T-cell (primary cell): Measurements from ENCODE around the gene SORL1. TPM values are rescaled to one million over a fixed set of nuclear protein-coding genes. Genes with fewer than 3 reads are reported as not detected.
A peak's percentile ranks its signal among the peaks of the same experiment; 100 is the strongest.

ENCODE experiments used
- ATAC-seq, 4 experiments: fragments of 200-7000 bp in 3 of 4; fragments of 150-1000 bp in 1 of 4; cut with Tn5 transposase; replicated peaks in 1 of 4; 1 replicate in 3 of 4; 2 replicates in 1 of 4; pipeline ENCODE4 v1.10.0; 2021; ENCODE audit warnings: moderate library complexity in 3 of 4, mild to moderate bottlenecking in 2 of 4, moderate number of reproducible peaks in 1 of 4
- CTCF ChIA-PET, 2 donors: fragments of 300-600 bp; sonication (Branson Sonifier 250); formaldehyde crosslinking; loops; one replicate each; lab custom pipeline; 2022; ENCODE audit warnings: antibody characterized with exemption in 2 of 2; lab: Charles Lee
- POLR2A ChIA-PET, 2 donors: fragments of 300-600 bp; sonication (Branson Sonifier 250); formaldehyde crosslinking; loops; one replicate each; lab custom pipeline; 2022; ENCODE audit warnings: antibody characterized with exemption in 2 of 2; lab: Charles Lee
- DNase-seq, 35 experiments: peaks; one replicate each; pipeline versions ENCODE4 v3.0.0 to v3.0.0-alpha.2; 2013 to 2023
- H3K27ac ChIP-seq: one replicate; pipeline ENCODE4 v1.5.1; 2013; ENCODE audit warnings: low read length
- H3K27me3 ChIP-seq, 2 experiments: replicated peaks in 1 of 2; 1 replicate in 1 of 2; 2 replicates in 1 of 2; pipeline versions ENCODE4 v1.6.1 to v1.7.0; 2013; ENCODE audit warnings: low read length in 1 of 2, mixed read lengths in 1 of 2; ENCODE audit not compliant: control insufficient read depth in 2 of 2, insufficient read depth in 2 of 2; ENCODE audit errors: extremely low read depth in 1 of 2
- H3K36me3 ChIP-seq, 2 donors: 1 replicate in 1 of 2; 2 replicates in 1 of 2; pipeline versions ENCODE4 v1.6.1 to v1.7.0; 2013; ENCODE audit warnings: low read length in 1 of 2; ENCODE audit not compliant: control insufficient read depth in 2 of 2, insufficient read depth in 1 of 2; ENCODE audit errors: extremely low read depth in 1 of 2
- H3K4me1 ChIP-seq, 2 experiments: 1 replicate in 1 of 2; 2 replicates in 1 of 2; pipeline versions ENCODE4 v1.6.1 to v1.7.0; 2013; ENCODE audit warnings: low read length in 2 of 2, mixed read lengths in 1 of 2; ENCODE audit not compliant: insufficient read depth in 2 of 2, control insufficient read depth in 1 of 2; ENCODE audit errors: extremely low read depth in 1 of 2
- H3K4me3 ChIP-seq, 2 donors: 1 replicate in 1 of 2; 2 replicates in 1 of 2; pipeline versions ENCODE4 v1.5.1 to v1.7.0; 2013; ENCODE audit warnings: mild to moderate bottlenecking in 2 of 2, low read length in 1 of 2, moderate library complexity in 1 of 2; ENCODE audit not compliant: control insufficient read depth in 1 of 2; ENCODE audit errors: extremely low read depth in 1 of 2
- H3K9me3 ChIP-seq: 2 replicates; pipeline ENCODE4 v1.7.0; 2013
- H3K27ac Mint-ChIP-seq, 2 donors: one replicate each; pipeline ENCODE4 v1.8.0; 2020 to 2021; ENCODE audit warnings: mild to moderate bottlenecking in 2 of 2, mixed read lengths in 2 of 2
- H3K27me3 Mint-ChIP-seq, 2 donors: one replicate each; pipeline ENCODE4 v1.8.0; 2021 to 2022; ENCODE audit warnings: mixed read lengths in 2 of 2
- H3K36me3 Mint-ChIP-seq: one replicate; pipeline ENCODE4 v1.8.0; 2021; ENCODE audit warnings: mixed read lengths
- H3K4me1 Mint-ChIP-seq, 3 donors: one replicate each; pipeline ENCODE4 v1.8.0; 2020 to 2022; ENCODE audit warnings: mixed read lengths in 3 of 3, mild to moderate bottlenecking in 1 of 3
- H3K4me3 Mint-ChIP-seq, 3 donors: one replicate each; pipeline ENCODE4 v1.8.0; 2020 to 2022; ENCODE audit warnings: mild to moderate bottlenecking in 3 of 3, mixed read lengths in 3 of 3, moderate library complexity in 3 of 3
- H3K9me3 Mint-ChIP-seq, 3 donors: one replicate each; pipeline ENCODE4 v1.8.0; 2020 to 2022; ENCODE audit warnings: mixed read lengths in 3 of 3
- WGBS: methylation state at CpG from one replicate; pipeline ENCODE4 v1.1.5; 2013; ENCODE audit warnings: missing lambda C conversion rate; ENCODE audit not compliant: insufficient coverage; 5-methylcytosine and 5-hydroxymethylcytosine counted together
- total RNA-seq, 35 experiments: library from RNA in 6 of 35; stranded (reverse) in 6 of 35; fragments of 120-200 nt in 1 of 35; gene quantifications; one replicate each; pipeline versions ENCODE4 v1.2.1 to v1.2.4 and lab custom pipeline; 2013 to 2026

Gene SORL1
- total RNA-seq, 5 donors from 2014 or later (not counting 1 experiment from before 2014, with no cell fraction given), result 361 to 422 (median 392) TPM

- Mint-ChIP-seq H3K4me1 (peaks cover 38 to 49% (median 43%) of the 10 kb centered on the region in 3 donors), H3K27ac (no peak overlapping the region), H3K36me3 (no peaks in the 10 kb centered on the region), H3K27me3 (peaks cover 0 to 5% of the 10 kb centered on the region in 2 donors), H3K9me3 (no peaks in the 10 kb centered on the region), H3K4me3 (peak overlapping the region in 1 of 3 donors; percentile 40)
- H3K9me3 ChIP-seq, result no peaks in the 10 kb centered on the region
- H3K27ac ChIP-seq, result no peak overlapping the region
- H3K4me1 ChIP-seq, result peaks cover 8 to 32% of the 10 kb centered on the region in 2 experiments
- POLR2A ChIA-PET, result interaction anchor here (0.8 kb wide), 2 partner anchors 163 to 1548 kb away, joined by 3 to 4 read pairs; no protein-coding TSS in a partner anchor
- no peak overlapping the region for H3K4me3 ChIP-seq
- 94% methylated on average over 6 of the region's 8 CpGs for WGBS
- no peaks in the 10 kb centered on the region for H3K36me3 ChIP-seq
- ATAC-seq (no peak), DNase-seq (no peak)
- peaks cover 0 to 7% of the 10 kb centered on the region in 2 experiments for H3K27me3 ChIP-seq
- CTCF ChIA-PET, result interaction anchor here in 1 of 2 donors (1.1 kb wide), 1 partner anchor 351 kb away, joined by 3 read pairs; no protein-coding TSS in a partner anchor
Measured at GRCh38 chr11:121654259-121654842, 202.2 kb downstream of the SORL1 start.

DNA sequence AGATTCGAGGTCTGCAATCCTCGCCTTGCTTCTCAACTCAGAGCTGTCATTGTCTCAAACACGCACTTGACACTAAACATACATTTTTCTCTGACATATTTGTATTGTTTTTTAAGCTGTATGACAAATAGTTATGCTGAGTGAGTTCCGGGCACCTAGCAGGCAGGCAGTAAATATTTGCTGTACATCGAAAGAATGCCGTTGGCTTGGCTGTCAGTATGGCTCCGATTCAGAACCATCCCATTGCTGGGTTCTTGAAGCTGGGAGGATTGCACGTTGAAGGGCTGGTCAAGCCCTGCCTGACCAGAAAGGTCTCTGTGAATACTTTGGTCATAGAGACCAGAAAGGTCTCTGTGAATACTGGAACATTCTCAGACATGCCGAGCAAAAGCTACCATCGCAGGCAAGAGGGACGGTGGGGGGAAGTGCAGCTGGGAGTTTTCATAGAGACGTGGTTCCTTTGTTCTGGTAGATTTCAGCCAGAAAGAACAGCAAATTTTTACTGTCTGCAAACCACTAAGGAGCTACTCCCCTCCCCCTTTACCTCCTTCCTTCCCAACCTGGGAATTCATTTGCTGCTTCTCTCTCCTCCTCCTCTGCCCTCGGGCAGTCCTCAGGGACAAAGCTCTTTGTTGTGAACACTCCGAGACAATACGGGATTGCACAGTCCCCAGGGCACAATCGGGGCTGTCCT, 202.9 kb downstream of the SORL1 start:
- H3K27ac ChIP-seq, result no peak overlapping the region
- H3K4me1 Mint-ChIP-seq, result peaks cover 31 to 43% (median 37%) of the 10 kb centered on the region in 3 donors
- WGBS, result 30% methylated on average over 11 of the region's 16 CpGs
- DNase-seq (peak in 1 of 35 experiments; percentile 9), ATAC-seq (no peak)
- no peaks in the 10 kb centered on the region for H3K36me3 Mint-ChIP-seq
- no peaks in the 10 kb centered on the region for H3K36me3 ChIP-seq
- peak overlapping the region; percentile 48 to 60 for H3K4me3 ChIP-seq
- H3K4me1 ChIP-seq, result peaks cover 8 to 30% of the 10 kb centered on the region in 2 experiments
- no peaks in the 10 kb centered on the region for H3K9me3 Mint-ChIP-seq
- CTCF ChIA-PET, result interaction anchor here (0.6 to 1.5 kb wide), 7 partner anchors 11 to 915 kb away, joined by 3 to 8 read pairs (median 3); no protein-coding TSS in a partner anchor
- peak overlapping the region; percentile 75 to 78 (median 78) for H3K4me3 Mint-ChIP-seq
- H3K27me3 Mint-ChIP-seq, result peaks cover 0 to 5% of the 10 kb centered on the region in 2 donors
- POLR2A ChIA-PET, result interaction anchor here in 1 of 2 donors (0.8 kb wide), 1 partner anchor 1549 kb away, joined by 4 read pairs; no protein-coding TSS in a partner anchor
- H3K9me3 ChIP-seq, result no peaks in the 10 kb centered on the region
- H3K27ac Mint-ChIP-seq, result no peak overlapping the region
- peaks cover 0 to 7% of the 10 kb centered on the region in 2 experiments for H3K27me3 ChIP-seq

- 0% methylated on average over 31 of the region's 44 CpGs for WGBS
- H3K9me3 ChIP-seq, result no peaks in the 10 kb centered on the region
- Mint-ChIP-seq H3K4me3 (peak overlapping the region; percentile 75 to 78 (median 78)), H3K27ac (peak overlapping the region; percentile 45 to 78), H3K9me3 (no peaks in the 10 kb centered on the region), H3K27me3 (peaks cover 0 to 5% of the 10 kb centered on the region in 2 donors), H3K36me3 (no peaks in the 10 kb centered on the region), H3K4me1 (peaks cover 24 to 36% (median 29%) of the 10 kb centered on the region in 3 donors)
- no peaks in the 10 kb centered on the region for H3K36me3 ChIP-seq
- POLR2A ChIA-PET, result no interaction called here
- DNase-seq (peak; percentile 18 to 74 (median 52)), ATAC-seq (peak; percentile 84 to 85 (median 84))
- peaks cover 0 to 7% of the 10 kb centered on the region in 2 experiments for H3K27me3 ChIP-seq
- peak overlapping the region; percentile 48 to 60 for H3K4me3 ChIP-seq
- H3K27ac ChIP-seq, result no peak overlapping the region
- CTCF ChIA-PET, result interaction anchor here (0.7 to 1.5 kb wide), 6 partner anchors 12 to 915 kb away, joined by 3 to 8 read pairs (median 4); no protein-coding TSS in a partner anchor
- peaks cover 6 to 23% of the 10 kb centered on the region in 2 experiments for H3K4me1 ChIP-seq
Measured at GRCh38 chr11:121655537-121656327, 203.6 kb downstream of the SORL1 start.

GRCh38 chr11:121656328-121657090, 204.4 kb downstream of the SORL1 start:
- ATAC-seq (no peak), DNase-seq (no peak)
- peak overlapping the region; percentile 48 to 60 for H3K4me3 ChIP-seq
- H3K27me3 ChIP-seq, result peaks cover 0 to 7% of the 10 kb centered on the region in 2 experiments
- H3K36me3 ChIP-seq, result no peaks in the 10 kb centered on the region
- H3K4me1 ChIP-seq, result peaks cover 2 to 16% of the 10 kb centered on the region in 2 experiments
- Mint-ChIP-seq H3K36me3 (peaks cover 2% of the 10 kb centered on the region), H3K27ac (no peak overlapping the region), H3K9me3 (no peaks in the 10 kb centered on the region), H3K4me3 (peak overlapping the region; percentile 75 to 78 (median 78)), H3K27me3 (peaks cover 0 to 5% of the 10 kb centered on the region in 2 donors), H3K4me1 (peaks cover 17 to 28% (median 21%) of the 10 kb centered on the region in 3 donors)
- no peak overlapping the region for H3K27ac ChIP-seq
- no peaks in the 10 kb centered on the region for H3K9me3 ChIP-seq
- POLR2A ChIA-PET, result no interaction called here
- 90% methylated on average over 17 of the region's 19 CpGs for WGBS
- CTCF ChIA-PET, result interaction anchor here in 1 of 2 donors (1.5 kb wide), 1 partner anchor 849 kb away, joined by 8 read pairs; no protein-coding TSS in a partner anchor

DNA sequence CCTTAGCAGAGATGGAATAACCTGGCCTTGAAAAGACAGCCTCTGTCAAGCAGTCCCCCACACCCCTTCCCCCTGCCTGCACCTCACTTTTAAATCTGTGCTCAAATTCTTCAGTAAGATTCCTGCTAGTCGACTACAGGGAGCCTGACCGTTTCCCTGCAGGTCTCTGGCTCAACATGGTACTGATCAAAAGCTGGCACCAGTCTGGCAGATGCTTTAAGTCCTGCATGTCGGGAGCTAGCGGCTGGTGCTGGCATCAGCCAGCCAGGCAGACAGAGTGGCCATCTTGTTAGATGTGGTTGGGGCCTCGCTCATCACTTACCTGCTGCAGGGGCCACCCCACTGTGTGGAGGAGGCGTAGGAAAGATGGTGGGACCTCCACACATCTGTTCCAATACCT, 205.0 kb downstream of the SORL1 start:
- 100% methylated on average over 3 of the region's 6 CpGs for WGBS
- Mint-ChIP-seq H3K9me3 (no peaks in the 10 kb centered on the region), H3K4me3 (no peak overlapping the region), H3K4me1 (peaks cover 15 to 21% (median 17%) of the 10 kb centered on the region in 3 donors), H3K27me3 (peaks cover 0 to 5% of the 10 kb centered on the region in 2 donors), H3K36me3 (peaks cover 6% of the 10 kb centered on the region), H3K27ac (no peak overlapping the region)
- peaks cover 2 to 16% of the 10 kb centered on the region in 2 experiments for H3K4me1 ChIP-seq
- ATAC-seq, result no peak
- H3K27me3 ChIP-seq, result peaks cover 0 to 7% of the 10 kb centered on the region in 2 experiments
- no peak overlapping the region for H3K4me3 ChIP-seq
- no peaks in the 10 kb centered on the region for H3K36me3 ChIP-seq
- no peak overlapping the region for H3K27ac ChIP-seq
- H3K9me3 ChIP-seq, result no peaks in the 10 kb centered on the region
- no peak for DNase-seq
- ChIA-PET CTCF (no interaction called here), POLR2A (no interaction called here)
